ENCODE measurements around the gene LRRN4CL. TPM values are rescaled to one million over a fixed set of nuclear protein-coding genes. Genes with fewer than 3 reads are reported as not detected.
"Not testable (repeated sequence)": the region's sequence is repeated elsewhere in the genome, so short reads cannot be mapped to it uniquely, and the experiment has no call there.

The LRRN4CL gene
- total RNA-seq, 1 donor from 2014 or later = 0.13 TPM

DNA sequence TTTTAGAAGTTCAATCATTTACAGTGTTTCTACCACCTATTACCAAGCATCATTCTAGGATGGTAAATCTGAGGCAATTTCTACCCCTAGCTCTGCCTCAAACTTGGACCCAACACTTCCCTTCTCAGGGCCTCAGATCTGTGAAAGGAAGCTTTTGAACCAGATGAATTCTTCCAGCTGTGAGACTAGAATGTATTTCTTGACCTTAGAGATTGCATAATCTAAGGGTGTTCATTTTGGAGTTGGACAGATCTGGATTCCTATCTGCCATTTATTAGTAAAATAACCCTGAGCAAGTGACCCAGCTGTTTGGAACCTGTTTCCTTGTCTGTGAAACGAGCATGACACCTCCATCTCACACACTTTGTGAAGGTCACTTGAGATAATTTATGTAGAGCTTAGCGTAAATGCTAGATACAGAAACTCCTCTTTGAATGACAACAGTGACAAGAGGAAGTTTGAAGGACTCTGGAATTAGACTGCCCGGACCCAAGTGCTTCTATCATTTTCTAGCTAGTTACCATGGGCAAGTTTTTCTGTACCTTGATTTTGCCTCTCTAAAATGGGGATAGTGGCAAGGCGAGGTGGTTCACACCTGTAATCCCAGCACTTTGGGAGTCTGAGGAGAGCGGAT, 32.4 kb downstream of the LRRN4CL start:
- no peak for TF ChIP-seq CTCF (IDR thresholded peaks at IDR 0.05)
- Mint-ChIP-seq H3K9me3 (no peaks in the 10 kb centered on the region), H3K4me1 (peaks cover 17% of the 10 kb centered on the region), H3K4me3 (no peak overlapping the region), H3K27ac (no peak overlapping the region), H3K27me3 (no peaks in the 10 kb centered on the region), H3K36me3 (ENCODE audit: low read depth) (peaks cover 13% of the 10 kb centered on the region)
- intact Hi-C loops (cut with micrococcal nuclease) = no loop called here
- POLR2A ChIA-PET = interaction anchor here (0.6 to 8.6 kb wide), 6 partner anchors 11 to 130 kb away, joined by 3 to 400 read pairs (median 4); partner anchors contain the start of genes C11orf98, CSKMT, GANAB and LBHD1
- CTCF ChIA-PET = interaction anchor here (0.6 kb wide), 1 partner anchor 13 kb away, joined by 3 read pairs; no protein-coding TSS in a partner anchor
- DNase-seq (no peak), ATAC-seq (ENCODE audit: low read depth) (no peak)

DNA sequence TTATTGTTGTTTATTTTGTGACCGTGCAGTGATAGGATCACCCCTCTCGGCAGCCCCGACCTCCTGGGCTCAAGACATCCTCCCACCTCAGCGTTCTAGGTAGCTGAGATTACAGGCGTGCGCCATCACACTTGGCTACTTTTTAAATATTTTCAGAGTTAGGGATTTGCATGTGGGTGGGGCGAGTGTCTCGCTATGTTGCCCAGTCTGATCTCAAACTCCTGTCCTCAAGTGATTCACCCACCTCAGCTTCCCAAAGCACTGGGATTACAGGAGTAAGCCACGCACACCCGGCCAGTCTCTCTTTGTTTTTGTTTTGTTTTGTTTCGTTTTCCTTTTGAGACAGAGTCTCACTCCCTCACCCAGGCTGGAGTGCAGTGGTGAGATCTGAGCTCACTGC, 35.0 kb downstream of the LRRN4CL start:
- POLR2A ChIA-PET = interaction anchor here (0.7 to 8.6 kb wide), 13 partner anchors 9 to 202 kb away, joined by 3 to 400 read pairs (median 8); partner anchors contain the start of genes B3GAT3, C11orf98, CSKMT and EML3
- no peak for DNase-seq

GRCh38 chr11:62652161-62653006, 36.9 kb downstream of the LRRN4CL start:
- no peak for TF ChIP-seq CTCF (IDR thresholded peaks at IDR 0.05)
- H3K4me1 Mint-ChIP-seq = peaks cover 28% of the 10 kb centered on the region

More for the DNA sequence above, 35.0 kb downstream of the LRRN4CL start:
- intact Hi-C loops (cut with micrococcal nuclease) = no loop called here
- H3K9me3 Mint-ChIP-seq = no peaks in the 10 kb centered on the region
- H3K27me3 Mint-ChIP-seq = no peaks in the 10 kb centered on the region
- peaks cover 13% of the 10 kb centered on the region for H3K36me3 Mint-ChIP-seq (ENCODE audit: low read depth)
- no peak for ATAC-seq (ENCODE audit: low read depth)
- CTCF ChIA-PET = interaction anchor here (0.9 kb wide), 1 partner anchor 10 kb away, joined by 3 read pairs; the partner anchor contains the start of gene C11orf98
- H3K27ac Mint-ChIP-seq = peak overlapping the region; percentile 72
- H3K4me1 Mint-ChIP-seq = peaks cover 28% of the 10 kb centered on the region
- no peak for TF ChIP-seq CTCF (IDR thresholded peaks at IDR 0.05)
- H3K4me3 Mint-ChIP-seq = peak overlapping the region; percentile 67

DNA sequence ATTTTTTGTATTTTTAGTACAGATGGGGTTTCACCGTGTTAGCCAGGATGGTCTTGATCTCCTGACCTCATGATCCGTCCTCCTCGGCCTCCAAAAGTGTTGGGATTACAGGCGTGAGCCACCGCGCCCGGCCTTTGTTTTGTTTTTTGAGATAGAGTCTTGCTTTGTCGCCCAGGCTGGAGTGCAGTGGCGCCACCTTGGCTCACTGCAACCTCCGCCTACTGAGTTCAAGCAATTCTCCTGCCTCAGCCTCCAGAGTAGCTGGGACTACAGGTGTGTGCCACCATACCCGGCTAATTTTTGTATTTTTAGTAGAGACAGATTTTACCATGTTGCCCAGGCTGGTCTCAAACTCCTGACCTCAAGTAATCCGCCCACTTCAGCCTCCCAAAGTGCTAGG, 39.0 kb downstream of the LRRN4CL start:
- POLR2A ChIA-PET = interaction anchor here (0.5 to 8.6 kb wide), 4 partner anchors 19 to 76 kb away, joined by 3 to 400 read pairs (median 14); partner anchors contain the start of genes C11orf98, CSKMT, LBHD1 and MTA2
- peaks cover 41% of the 10 kb centered on the region for H3K4me1 Mint-ChIP-seq
- ATAC-seq (ENCODE audit: low read depth); CTCF ChIA-PET; intact Hi-C loops (cut with micrococcal nuclease); H3K4me3 Mint-ChIP-seq; H3K27ac Mint-ChIP-seq; H3K27me3 Mint-ChIP-seq; DNase-seq; H3K9me3 Mint-ChIP-seq: not testable (repeated sequence)
- peaks cover 29% of the 10 kb centered on the region for H3K36me3 Mint-ChIP-seq (ENCODE audit: low read depth)

More at GRCh38 chr11:62652161-62653006, 36.9 kb downstream of the LRRN4CL start:
- intact Hi-C loops (cut with micrococcal nuclease) = loop anchor here (1.0 to 2.0 kb wide), 7 partner anchors 13 to 74 kb away; partner anchors contain the start of genes C11orf98, CSKMT, EML3 and HNRNPUL2
- ATAC-seq (ENCODE audit: low read depth) (no peak), DNase-seq (no peak)
- Mint-ChIP-seq H3K27ac (peak overlapping the region; percentile 90), H3K27me3 (no peaks in the 10 kb centered on the region), H3K4me3 (peak overlapping the region; percentile 90), H3K36me3 (ENCODE audit: low read depth) (peaks cover 25% of the 10 kb centered on the region), H3K9me3 (no peaks in the 10 kb centered on the region)
- POLR2A ChIA-PET = interaction anchor here (0.6 to 8.6 kb wide), 36 partner anchors 8 to 229 kb away, joined by 3 to 400 read pairs (median 7); partner anchors contain the start of genes B3GAT3, BSCL2, C11orf98 and CSKMT
- CTCF ChIA-PET = interaction anchor here (0.6 to 1.4 kb wide), 3 partner anchors 12 to 116 kb away, joined by 3 to 7 read pairs (median 4); partner anchors contain the start of genes C11orf98, CSKMT and TUT1

- intact Hi-C loops (cut with micrococcal nuclease) = no loop called here
- no peak for TF ChIP-seq CTCF (IDR thresholded peaks at IDR 0.05)
- H3K4me1 Mint-ChIP-seq = peaks cover 48% of the 10 kb centered on the region
- POLR2A ChIA-PET = interaction anchor here (0.5 to 5.8 kb wide), 5 partner anchors 16 to 176 kb away, joined by 4 to 130 read pairs (median 12); partner anchors contain the start of genes C11orf98, CSKMT, LBHD1 and TUT1
- CTCF ChIA-PET = interaction anchor here (1.2 kb wide), 1 partner anchor 25 kb away, joined by 3 read pairs; no protein-coding TSS in a partner anchor
- DNase-seq (no peak), ATAC-seq (ENCODE audit: low read depth) (no peak)
- no peaks in the 10 kb centered on the region for H3K27me3 Mint-ChIP-seq
- H3K27ac Mint-ChIP-seq = no peak overlapping the region
- H3K36me3 Mint-ChIP-seq (ENCODE audit: low read depth) = peaks cover 30% of the 10 kb centered on the region
- H3K4me3 Mint-ChIP-seq = no peak overlapping the region
- no peaks in the 10 kb centered on the region for H3K9me3 Mint-ChIP-seq
Observed at GRCh38 chr11:62649486-62649885, 39.8 kb downstream of the LRRN4CL start.

Measured in activated B cell treated with CpG ODN at 0.5 μM for 24 hours (primary cell).